ENCODE results near the gene TRPV3. TPM values are rescaled to one million over a fixed set of nuclear protein-coding genes. Genes with fewer than 3 reads are reported as not detected.

Gene TRPV3
- total and polyA plus RNA-seq, 2 experiments from 2014 or later, result 0.15 to 0.69 TPM

GRCh38 chr17:3546521-3546920, 11.1 kb downstream of the TRPV3 start:
- Histone ChIP-seq H2AFZ (no peak overlapping the region), H3K79me2 (replicated peaks; ENCODE audit: insufficient read depth) (no peaks in the 10 kb centered on the region), H3F3A (replicated peaks; ENCODE audit: low read depth) (no peaks in the 10 kb centered on the region), H3K4me3 (no peak overlapping the region), H3K27ac (ENCODE audit: low read depth) (no peak overlapping the region), H3K27me3 (ENCODE audit: insufficient read depth) (no peaks in the 10 kb centered on the region), H4K20me1 (replicated peaks; ENCODE audit: insufficient read depth) (no peaks in the 10 kb centered on the region), H3K9me2 (ENCODE audit: insufficient read depth) (peaks cover 13% of the 10 kb centered on the region; the same call in 1 of the 2 replicates), H3K4me2 (no peak overlapping the region), H3K36me3 (ENCODE audit: insufficient read depth) (no peaks in the 10 kb centered on the region), H3K4me1 (ENCODE audit: insufficient read depth) (no peaks in the 10 kb centered on the region)
- no peaks in the 10 kb centered on the region; the same call in 2 of the 3 replicates for H3K36me3 Mint-ChIP-seq (ENCODE audit: low read depth)
- H3K4me1 Mint-ChIP-seq, result no peaks in the 10 kb centered on the region; the same call in 2 of the 3 replicates
- no peak for DNase-seq (ENCODE audit: low spot score)
- TF ChIP-seq JUNB (IDR thresholded peaks at IDR 0.05; ENCODE audit: unreplicated experiment) (no peak), ZNF462 (CRISPR knock-in tag; IDR thresholded peaks at IDR 0.05) (no peak), STAT1 (IDR thresholded peaks at IDR 0.05; ENCODE audit: unreplicated experiment) (no peak), ETS1 (IDR thresholded peaks at IDR 0.05) (no peak), EZH2phosphoT487 (IDR thresholded peaks at IDR 0.05; ENCODE audit: unreplicated experiment) (no peak), EZH2 (IDR thresholded peaks at IDR 0.05; ENCODE audit: low read depth, unreplicated experiment) (no peak), REST (IDR thresholded peaks at IDR 0.05; ENCODE audit: unreplicated experiment) (no peak), POLR2AphosphoS5 (IDR thresholded peaks at IDR 0.05; ENCODE audit: low read depth) (no peak)
- no peak for ATAC-seq
- H3K4me3 Mint-ChIP-seq, result no peak overlapping the region
- H3K27ac Mint-ChIP-seq, result no peak overlapping the region
- H3K9me3 Mint-ChIP-seq, result peaks cover 7% of the 10 kb centered on the region; the same call in 2 of the 3 replicates
- peaks cover 12% of the 10 kb centered on the region for H3K27me3 Mint-ChIP-seq (ENCODE audit: insufficient read depth, low read depth, poor library complexity)
